Testis (tissue), 3 donors: ENCODE measurements around the gene SCAMP5. TPM values are rescaled to one million over a fixed set of nuclear protein-coding genes. Genes with fewer than 3 reads are reported as not detected.

ENCODE experiments used
- DNase-seq: peaks from one replicate; pipeline ENCODE4 v3.0.0-alpha.2; 2019
- H3K27ac ChIP-seq, 2 donors: fragments of 200-600 bp; sonication (generic); one replicate each; pipeline ENCODE4 v1.5.1; 2019
- H3K27me3 ChIP-seq: fragments of 200-600 bp; sonication (generic); one replicate; pipeline ENCODE4 v1.5.1; 2019
- H3K36me3 ChIP-seq: fragments of 200-600 bp; sonication (generic); one replicate; pipeline ENCODE4 v1.5.1; 2017; ENCODE audit warnings: low read depth; ENCODE audit errors: missing control alignments
- H3K4me1 ChIP-seq: fragments of 200-600 bp; sonication (generic); one replicate; pipeline ENCODE4 v1.5.1; 2019
- H3K4me3 ChIP-seq, 2 donors: fragments of 200-600 bp; sonication (generic); one replicate each; pipeline ENCODE4 v1.5.1; 2017 to 2019
- H3K9me3 ChIP-seq: fragments of 200-600 bp; sonication (generic); one replicate; pipeline ENCODE4 v1.5.1; 2017
- CTCF ChIP-seq, 3 experiments: fragments of 450-650 bp in 2 of 3; fragments of 200-600 bp in 1 of 3; sonication (generic) in 1 of 3; IDR thresholded peaks; one replicate each; pipeline ENCODE4 v1.5.1; 2016 to 2019; ENCODE audit warnings: antibody characterized with exemption in 3 of 3, mild to moderate bottlenecking in 2 of 3, moderate library complexity in 1 of 3
- POLR2A ChIP-seq: fragments of 450-650 bp; IDR thresholded peaks from one replicate; pipeline ENCODE4 v1.6.1; 2017; ENCODE audit warnings: antibody characterized with exemption, mild to moderate bottlenecking, moderate library complexity
- WGBS, 2 donors: methylation state at CpG; one replicate each; pipeline ENCODE4 v1.1.5; 2018; 5-methylcytosine and 5-hydroxymethylcytosine counted together
- intact Hi-C: fragments of 100-400 bp; cut with DNase I; formaldehyde crosslinking; loops from one replicate; pipeline ENCODE4 v1.15.1; 2023; ENCODE audit warnings: low total_unique reads
- polyA plus RNA-seq: library from polyadenylated mRNA; stranded (reverse); fragments of 350-450 nt; fragmentation: Illumina TruSeq; extraction: RNeasy Lipid Tissue Mini Kit (QIAGEN cat#74804); gene quantifications from one replicate; pipeline ENCODE4 v1.2.3, GENCODE V29; 2014; ENCODE audit warnings: low read depth, low replicate concordance; ENCODE audit not compliant: insufficient read depth
- total RNA-seq, 2 donors: library from RNA; depleted of rRNA; stranded (reverse); fragments of >200 nt; gene quantifications; one replicate each; pipeline ENCODE4 v1.2.3, GENCODE V29; 2016

The SCAMP5 gene
- total and polyA plus RNA-seq, 3 donors from 2014 or later, result 25.3 to 37.0 (median 27.4) TPM

GRCh38 chr15:75065467-75065850 is 70.1 kb downstream of the SCAMP5 start:
- peak overlapping the region; percentile 51 to 80 for H3K27ac ChIP-seq
- intact Hi-C loops, result no loop called here
- H3K27me3 ChIP-seq, result no peaks in the 10 kb centered on the region
- H3K4me1 ChIP-seq, result peaks cover 62% of the 10 kb centered on the region
- no peaks in the 10 kb centered on the region for H3K9me3 ChIP-seq
- H3K4me3 ChIP-seq, result no peak overlapping the region
- TF ChIP-seq POLR2A (no peak), CTCF (IDR thresholded peaks at IDR 0.05) (no peak)
- no peaks in the 10 kb centered on the region for H3K36me3 ChIP-seq
- WGBS, 2 donors, result 50 to 64% methylated on average over 1 of the region's 1 CpG
- DNase-seq, result peak; percentile 75

DNA sequence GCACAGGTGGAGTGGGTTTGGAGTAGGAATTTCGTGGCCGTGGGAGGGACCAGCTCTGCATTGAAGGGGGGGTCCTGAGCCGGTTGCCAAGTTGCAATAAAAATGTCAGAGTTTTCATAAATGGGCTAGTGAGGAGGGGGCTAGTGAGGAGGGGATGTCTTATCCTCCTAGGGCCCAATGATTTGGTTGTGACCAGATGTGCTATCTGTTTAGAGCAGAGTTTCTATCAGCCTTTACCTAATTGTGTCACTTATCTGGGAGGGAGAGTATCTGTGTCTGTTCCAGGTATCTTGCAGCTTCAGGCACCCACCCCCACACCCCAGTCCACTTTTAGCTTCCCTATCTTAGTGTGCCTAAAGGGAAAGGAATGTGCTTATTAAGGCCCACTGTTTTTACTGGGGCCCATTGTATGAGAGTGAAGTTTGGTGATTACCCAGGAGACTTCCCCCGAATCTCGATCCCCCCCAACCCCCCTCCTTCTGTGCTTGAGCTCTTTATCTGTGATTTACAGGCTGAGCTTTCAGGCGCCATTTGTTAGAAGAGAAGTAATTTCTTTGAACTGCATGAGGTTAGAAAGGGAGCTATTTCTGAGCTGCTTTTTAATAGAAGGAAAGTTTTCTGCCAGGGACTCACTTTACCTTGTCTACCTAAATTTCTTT is 70.6 kb downstream of the SCAMP5 start:
- peaks cover 59% of the 10 kb centered on the region for H3K4me1 ChIP-seq
- no peak for DNase-seq
- peak overlapping the region; percentile 44 to 80 for H3K27ac ChIP-seq
- H3K4me3 ChIP-seq, result no peak overlapping the region
- 33 to 42% methylated on average over 6 of the region's 6 CpGs for WGBS, 2 donors
- TF ChIP-seq POLR2A, result no peak
- no peak for TF ChIP-seq CTCF (IDR thresholded peaks at IDR 0.05)
- H3K27me3 ChIP-seq, result no peaks in the 10 kb centered on the region
- intact Hi-C loops, result no loop called here
- no peaks in the 10 kb centered on the region for H3K36me3 ChIP-seq
- H3K9me3 ChIP-seq, result no peaks in the 10 kb centered on the region

- 70 to 75% methylated on average over 3 of the region's 3 CpGs for WGBS, 2 donors
- DNase-seq, result no peak
- Histone ChIP-seq H3K27me3 (no peaks in the 10 kb centered on the region), H3K9me3 (no peaks in the 10 kb centered on the region), H3K4me3 (no peak overlapping the region), H3K4me1 (peaks cover 51% of the 10 kb centered on the region), H3K36me3 (no peaks in the 10 kb centered on the region), H3K27ac (peak overlapping the region in 1 of 2 donors; percentile 80)
- intact Hi-C loops, result no loop called here
- TF ChIP-seq POLR2A (no peak), CTCF (IDR thresholded peaks at IDR 0.05) (no peak)
These were observed 71.9 kb downstream of the SCAMP5 start for GRCh38 chr15:75067123-75067830.

DNA sequence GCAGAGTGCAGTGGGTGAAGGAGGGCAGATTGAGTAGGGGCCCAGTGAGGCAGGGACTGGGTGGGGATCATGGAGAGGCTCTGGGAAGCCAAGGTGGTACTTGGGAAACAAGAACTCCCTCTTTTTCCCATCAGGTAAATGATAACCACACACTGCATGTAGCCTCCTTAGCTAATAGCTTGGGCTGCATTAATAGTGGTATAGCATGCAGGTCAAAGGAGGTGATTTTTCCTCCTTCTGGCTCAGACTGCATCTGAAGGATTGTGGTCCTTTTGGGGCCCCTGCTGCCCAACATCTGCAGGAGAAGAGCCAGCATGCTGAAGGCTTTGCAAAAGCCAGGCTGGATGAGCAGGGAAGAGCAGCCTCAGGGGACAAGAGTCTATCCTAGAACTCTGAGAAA is 73.4 kb downstream of the SCAMP5 start:
- Histone ChIP-seq H3K27ac (no peak overlapping the region), H3K9me3 (no peaks in the 10 kb centered on the region), H3K4me1 (peaks cover 36% of the 10 kb centered on the region), H3K4me3 (no peak overlapping the region), H3K36me3 (no peaks in the 10 kb centered on the region), H3K27me3 (no peaks in the 10 kb centered on the region)
- intact Hi-C loops, result no loop called here
- DNase-seq, result no peak
- no peak for TF ChIP-seq POLR2A
- TF ChIP-seq CTCF (IDR thresholded peaks at IDR 0.05), result no peak
